Measurements from ENCODE around the gene KLK7. TPM values are rescaled to one million over a fixed set of nuclear protein-coding genes. Genes with fewer than 3 reads are reported as not detected.

KLK7 gene
- total RNA-seq, 6 experiments from 2014 or later, result not detected

GRCh38 chr19:51027873-51028272 lies 44.2 kb upstream of the KLK7 start:
- Mint-ChIP-seq H3K36me3 (ENCODE audit: low read depth) (peaks cover 12% of the 10 kb centered on the region), H3K27me3 (ENCODE audit: insufficient read depth) (peaks cover 18% of the 10 kb centered on the region), H3K27ac (no peak overlapping the region), H3K9me3 (peaks cover 29% of the 10 kb centered on the region), H3K4me1 (ENCODE audit: low read depth) (no peaks in the 10 kb centered on the region), H3K4me3 (no peak overlapping the region)
- DNase-seq, result no peak
- TF ChIP-seq, protein P1, sequence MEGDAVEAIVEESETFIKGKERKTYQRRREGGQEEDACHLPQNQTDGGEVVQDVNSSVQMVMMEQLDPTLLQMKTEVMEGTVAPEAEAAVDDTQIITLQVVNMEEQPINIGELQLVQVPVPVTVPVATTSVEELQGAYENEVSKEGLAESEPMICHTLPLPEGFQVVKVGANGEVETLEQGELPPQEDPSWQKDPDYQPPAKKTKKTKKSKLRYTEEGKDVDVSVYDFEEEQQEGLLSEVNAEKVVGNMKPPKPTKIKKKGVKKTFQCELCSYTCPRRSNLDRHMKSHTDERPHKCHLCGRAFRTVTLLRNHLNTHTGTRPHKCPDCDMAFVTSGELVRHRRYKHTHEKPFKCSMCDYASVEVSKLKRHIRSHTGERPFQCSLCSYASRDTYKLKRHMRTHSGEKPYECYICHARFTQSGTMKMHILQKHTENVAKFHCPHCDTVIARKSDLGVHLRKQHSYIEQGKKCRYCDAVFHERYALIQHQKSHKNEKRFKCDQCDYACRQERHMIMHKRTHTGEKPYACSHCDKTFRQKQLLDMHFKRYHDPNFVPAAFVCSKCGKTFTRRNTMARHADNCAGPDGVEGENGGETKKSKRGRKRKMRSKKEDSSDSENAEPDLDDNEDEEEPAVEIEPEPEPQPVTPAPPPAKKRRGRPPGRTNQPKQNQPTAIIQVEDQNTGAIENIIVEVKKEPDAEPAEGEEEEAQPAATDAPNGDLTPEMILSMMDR (IDR thresholded peaks at IDR 0.05), result no peak

- peaks cover 21% of the 10 kb centered on the region for H3K27me3 Mint-ChIP-seq (ENCODE audit: insufficient read depth)
- peaks cover 23% of the 10 kb centered on the region for H3K9me3 Mint-ChIP-seq
- DNase-seq, result no peak
- H3K27ac Mint-ChIP-seq, result no peak overlapping the region
- no peaks in the 10 kb centered on the region for H3K4me1 Mint-ChIP-seq (ENCODE audit: low read depth)
- no peak overlapping the region for H3K4me3 Mint-ChIP-seq
- peaks cover 12% of the 10 kb centered on the region for H3K36me3 Mint-ChIP-seq (ENCODE audit: low read depth)
- TF ChIP-seq, protein P1 (IDR thresholded peaks at IDR 0.05), result no peak
Measured at GRCh38 chr19:51027126-51027806, 43.5 kb upstream of the KLK7 start.

DNA sequence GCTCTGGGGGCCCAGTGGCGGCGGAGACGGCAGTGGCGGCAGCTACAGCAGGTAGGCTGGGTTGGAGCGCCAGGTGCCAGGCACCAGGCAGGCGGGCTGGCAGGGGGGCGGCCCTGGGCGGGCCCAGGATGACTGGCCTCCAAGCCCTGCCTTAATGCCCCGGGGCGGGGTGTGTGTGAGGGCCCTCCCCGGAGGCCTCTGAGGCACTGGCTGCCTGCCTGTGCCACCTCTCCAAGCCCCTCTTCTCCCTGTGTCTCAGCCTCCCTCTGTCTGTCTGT lies 42.8 kb upstream of the KLK7 start, which contains the start of gene KLK11:
KLK11 (minus strand) TSS at position 63 of the 278 bp plus-strand sequence. CDS start 985 bp downstream, outside the sequence.
- Mint-ChIP-seq H3K36me3 (ENCODE audit: low read depth) (peaks cover 7% of the 10 kb centered on the region; the same call in 1 of the 2 replicates), H3K27me3 (ENCODE audit: insufficient read depth) (peaks cover 18% of the 10 kb centered on the region), H3K9me3 (peaks cover 17% of the 10 kb centered on the region), H3K27ac (no peak within 1 kb of the TSS), H3K4me3 (no peak within 1 kb of the TSS), H3K4me1 (ENCODE audit: low read depth) (no peaks in the 10 kb centered on the region)
- TF ChIP-seq, protein P1 (IDR thresholded peaks at IDR 0.05), result no peak
- DNase-seq, result no peak

DNA sequence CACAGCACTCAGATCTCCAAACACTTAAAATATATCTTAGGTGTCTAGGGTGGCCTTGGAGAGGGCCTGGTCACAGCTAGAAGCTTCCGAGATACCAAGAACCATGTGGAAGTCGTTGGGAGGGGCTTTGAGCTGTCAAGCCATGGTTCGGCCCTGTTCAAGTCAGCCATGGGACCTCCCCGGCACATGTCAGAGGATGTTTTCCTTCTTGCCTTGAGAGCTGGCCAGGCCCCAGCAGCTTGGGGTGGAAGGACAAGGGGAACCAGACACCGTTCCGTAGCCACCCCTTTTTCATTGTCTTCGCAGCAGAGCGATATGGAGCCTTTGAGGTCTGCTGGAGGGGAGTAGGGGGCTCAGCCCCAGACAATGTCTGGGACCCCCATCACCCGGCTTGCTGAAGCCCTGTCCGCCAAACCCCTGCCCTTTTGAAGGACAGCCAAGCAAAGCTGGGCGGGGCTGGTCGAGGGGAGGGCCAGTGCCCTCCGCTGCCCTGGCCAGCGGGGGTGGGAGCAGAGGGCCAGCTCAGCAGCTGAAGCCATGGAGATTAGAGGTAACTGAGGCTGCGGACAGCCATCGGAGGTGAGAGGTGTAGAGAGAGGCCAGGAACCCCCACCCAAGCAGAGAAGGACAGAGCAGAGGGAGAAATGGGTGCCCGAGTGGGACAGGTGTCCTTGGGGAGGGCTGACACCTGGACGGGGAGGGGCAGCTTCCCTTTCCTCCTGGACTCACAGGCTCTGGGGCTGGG lies 42.3 kb upstream of the KLK7 start:
- TF ChIP-seq, protein P1 (IDR thresholded peaks at IDR 0.05), result no peak
- no peak for DNase-seq
- Mint-ChIP-seq H3K4me1 (ENCODE audit: low read depth) (no peaks in the 10 kb centered on the region), H3K4me3 (no peak overlapping the region), H3K27me3 (ENCODE audit: insufficient read depth) (peaks cover 18% of the 10 kb centered on the region), H3K36me3 (ENCODE audit: low read depth) (peaks cover 2% of the 10 kb centered on the region; the same call in 1 of the 2 replicates), H3K9me3 (peaks cover 11% of the 10 kb centered on the region), H3K27ac (no peak overlapping the region)

- H3K27ac Mint-ChIP-seq, result no peak overlapping the region
Measured at GRCh38 chr19:51025401-51025800, 41.7 kb upstream of the KLK7 start.

More at GRCh38 chr19:51025401-51025800, 41.7 kb upstream of the KLK7 start:
- no peak overlapping the region for H3K4me3 Mint-ChIP-seq
- no peaks in the 10 kb centered on the region for H3K36me3 Mint-ChIP-seq (ENCODE audit: low read depth)
- H3K9me3 Mint-ChIP-seq, result peaks cover 8% of the 10 kb centered on the region
- DNase-seq, result no peak
- H3K27me3 Mint-ChIP-seq (ENCODE audit: insufficient read depth), result peaks cover 17% of the 10 kb centered on the region
- TF ChIP-seq, protein P1 (IDR thresholded peaks at IDR 0.05), result no peak
- no peaks in the 10 kb centered on the region for H3K4me1 Mint-ChIP-seq (ENCODE audit: low read depth)
